A549 (cell line): ENCODE results near the gene MYH14. TPM values are rescaled to one million over a fixed set of nuclear protein-coding genes. Genes with fewer than 3 reads are reported as not detected.

Experiments
- ATAC-seq, 2 experiments: fragments of 200-7000 bp in 1 of 2; fragments of >200 bp in 1 of 2; cut with Nextera tagmentation in 1 of 2; cut with Tn5 transposase in 1 of 2; 3 replicates each; pipeline versions ENCODE4 v1.8.0 to v1.9.1; 2018 to 2020; ENCODE audit warnings: mild to moderate bottlenecking in 1 of 2, moderate library complexity in 1 of 2
- CTCF ChIA-PET: fragments of 300-600 bp; sonication (Branson Sonifier 250); formaldehyde crosslinking; extraction: SDS; loops from one replicate; lab custom pipeline; 2021; ENCODE audit warnings: antibody characterized with exemption, inconsistent platforms; lab: Yijun Ruan, JAX
- POLR2A ChIA-PET: fragments of 350-600 bp; formaldehyde crosslinking; extraction: SDS; loops from one replicate; lab custom pipeline; 2021; ENCODE audit warnings: antibody characterized with exemption, inconsistent platforms; lab: Yijun Ruan, JAX
- DNase-seq, 2 experiments: peaks; one replicate each; pipeline versions ENCODE4 v3.0.0 to v3.0.0-alpha.2; 2011 to 2016; ENCODE audit warnings: low read depth in 1 of 2, low spot score in 1 of 2
- FAIRE-seq: peaks from 2 replicates; lab custom pipeline; 2011; peaks lifted over from hg19 to GRCh38; lab: Jason Lieb, UNC
- H3K27ac ChIP-seq, 2 experiments: fragments of >200 bp; sonication (Bioruptor Twin); formaldehyde crosslinking; 3 replicates each; pipeline ENCODE4 v1.5.1; 2016 to 2017
- H3K4me1 ChIP-seq: fragments of >200 bp; sonication (Bioruptor Twin); formaldehyde crosslinking; 3 replicates; pipeline ENCODE4 v1.6.1; 2016
- H3K4me2 ChIP-seq: fragments of >200 bp; sonication (Bioruptor Twin); formaldehyde crosslinking; 3 replicates; pipeline ENCODE4 v1.6.1; 2016
- H3K4me3 ChIP-seq: fragments of >200 bp; sonication (Bioruptor Twin); formaldehyde crosslinking; 3 replicates; pipeline ENCODE4 v1.5.1; 2016
- H3K9me3 ChIP-seq: fragments of >200 bp; sonication (Bioruptor Twin); formaldehyde crosslinking; 3 replicates; pipeline ENCODE4 v1.6.1; 2016
- BCL3 ChIP-seq: fragments of >200 bp; sonication (Bioruptor Twin); formaldehyde crosslinking; IDR thresholded peaks from 3 replicates; pipeline ENCODE4 v1.6.1; 2016
- CBX2 ChIP-seq: fragments of 200-600 bp; sonication (generic); IDR thresholded peaks from 2 replicates; pipeline ENCODE4 v1.6.1; 2016; ENCODE audit warnings: low read depth, mild to moderate bottlenecking, borderline replicate concordance
- CEBPB ChIP-seq, 2 experiments: fragments of >200 bp in 1 of 2; sonication (Bioruptor Twin) in 1 of 2; formaldehyde crosslinking in 1 of 2; IDR thresholded peaks; 2 replicates each; pipeline ENCODE4 v1.6.1; 2012 to 2016
- CHD4 ChIP-seq: fragments of 200-600 bp; sonication (generic); IDR thresholded peaks from 2 replicates; pipeline ENCODE4 v1.6.1; 2016; ENCODE audit warnings: antibody characterized with exemption, mild to moderate bottlenecking, borderline replicate concordance
- EHMT2 ChIP-seq: fragments of 200-600 bp; sonication (generic); IDR thresholded peaks from 2 replicates; pipeline ENCODE4 v1.6.1; 2016; ENCODE audit warnings: antibody characterized with exemption, low read depth, mild to moderate bottlenecking, moderate library complexity
- FOXS1 ChIP-seq: fragments of 250-450 bp; sonication (Bioruptor Pico); IDR thresholded peaks from 2 replicates; pipeline ENCODE4 v1.5.0; 2020; ENCODE audit warnings: mild to moderate bottlenecking, moderate library complexity
- HEYL ChIP-seq: fragments of 250-450 bp; sonication (Bioruptor Pico); IDR thresholded peaks from 2 replicates; pipeline ENCODE4 v1.8.0; 2021; ENCODE audit warnings: mild to moderate bottlenecking, moderate library complexity
- HOXB13 ChIP-seq: fragments of 250-450 bp; sonication (Bioruptor Pico); IDR thresholded peaks from 2 replicates; pipeline ENCODE4 v1.5.0; 2020; ENCODE audit warnings: low read depth, mild to moderate bottlenecking, moderate library complexity
- HOXB5 ChIP-seq: fragments of 250-450 bp; sonication (Bioruptor Pico); IDR thresholded peaks from 2 replicates; pipeline ENCODE4 v1.5.0; 2020; ENCODE audit warnings: mild to moderate bottlenecking, moderate library complexity
- KDM1A ChIP-seq: fragments of 200-600 bp; sonication (generic); IDR thresholded peaks from 2 replicates; pipeline ENCODE4 v1.6.1; 2016; ENCODE audit warnings: low read depth, mild to moderate bottlenecking
- KDM5A ChIP-seq: fragments of 200-600 bp; sonication (generic); IDR thresholded peaks from 2 replicates; pipeline ENCODE4 v1.6.1; 2016; ENCODE audit warnings: antibody characterized with exemption, mild to moderate bottlenecking
- POLR2A ChIP-seq: IDR thresholded peaks from 2 replicates; pipeline ENCODE4 v1.6.1; 2012; ENCODE audit warnings: mild to moderate bottlenecking, low read length
- POLR2AphosphoS2 ChIP-seq: conservative IDR thresholded peaks from 2 replicates; pipeline ENCODE4 v1.6.1; 2012; ENCODE audit warnings: low read length, improper control_type of control experiment, inconsistent platforms
- RFX5 ChIP-seq: fragments of 450-650 bp; IDR thresholded peaks from 2 replicates; pipeline ENCODE4 v1.7.1; 2014; ENCODE audit warnings: antibody characterized with exemption, mild to moderate bottlenecking, moderate library complexity
- RNF2 ChIP-seq: fragments of 200-600 bp; sonication (generic); IDR thresholded peaks from 2 replicates; pipeline ENCODE4 v1.6.1; 2016; ENCODE audit warnings: low read depth, mild to moderate bottlenecking, antibody characterized with exemption, moderate library complexity, borderline replicate concordance
- SMC3 ChIP-seq: fragments of >200 bp; sonication (Bioruptor Twin); formaldehyde crosslinking; IDR thresholded peaks from 3 replicates; pipeline ENCODE4 v1.6.1; 2018; ENCODE audit warnings: inconsistent platforms
- SREBF2 ChIP-seq: fragments of 450-650 bp; IDR thresholded peaks from 2 replicates; pipeline ENCODE4 v1.6.1; 2014; ENCODE audit warnings: mild to moderate bottlenecking, moderate library complexity
- ZFP36 ChIP-seq: fragments of 450-650 bp; IDR thresholded peaks from 2 replicates; pipeline ENCODE4 v1.6.1; 2014; ENCODE audit warnings: borderline replicate concordance; ENCODE audit not compliant: partially characterized antibody
- ZNF302 ChIP-seq: fragments of 250-450 bp; sonication (Bioruptor Pico); IDR thresholded peaks from 2 replicates; pipeline ENCODE4 v1.9.0; 2021; ENCODE audit warnings: inconsistent platforms, mild to moderate bottlenecking, moderate library complexity
- ZSCAN20 ChIP-seq: fragments of 250-450 bp; sonication (Bioruptor Pico); IDR thresholded peaks from 2 replicates; pipeline ENCODE4 v1.8.0; 2022; ENCODE audit warnings: mild to moderate bottlenecking, moderate library complexity
- WGBS: methylation state at CpG from one replicate; pipeline ENCODE4 v1.1.6; 2017; ENCODE audit errors: missing lambda C conversion rate; 5-methylcytosine and 5-hydroxymethylcytosine counted together
- polyA plus RNA-seq, 4 experiments: library from polyadenylated mRNA; depleted of rRNA in 3 of 4; stranded (reverse); fragments of >200 nt; fragmentation: RNase III in 1 of 4; extraction: RNeasy Plus Mini Kit Qiagen cat#74134 plus additional on column Dnase treatment in 1 of 4; gene quantifications; 2 replicates in 3 of 4; 3 replicates in 1 of 4; pipeline ENCODE4 v1.2.3, GENCODE V29; 2011 to 2017
- TF ChIP-seq, protein P1 (sequence below): fragments of 450-650 bp; IDR thresholded peaks from 2 replicates; pipeline ENCODE4 v1.6.1; 2014; ENCODE audit warnings: antibody characterized with exemption
- TF ChIP-seq, protein P2 (sequence below): fragments of >200 bp; sonication (Bioruptor Twin); formaldehyde crosslinking; IDR thresholded peaks from 3 replicates; pipeline ENCODE4 v1.5.1; 2016

Gene MYH14
- polyA plus RNA-seq, 2 of the 4 experiments (the other 2 are of a cell fraction), result 4.0 to 7.0 TPM

DNA sequence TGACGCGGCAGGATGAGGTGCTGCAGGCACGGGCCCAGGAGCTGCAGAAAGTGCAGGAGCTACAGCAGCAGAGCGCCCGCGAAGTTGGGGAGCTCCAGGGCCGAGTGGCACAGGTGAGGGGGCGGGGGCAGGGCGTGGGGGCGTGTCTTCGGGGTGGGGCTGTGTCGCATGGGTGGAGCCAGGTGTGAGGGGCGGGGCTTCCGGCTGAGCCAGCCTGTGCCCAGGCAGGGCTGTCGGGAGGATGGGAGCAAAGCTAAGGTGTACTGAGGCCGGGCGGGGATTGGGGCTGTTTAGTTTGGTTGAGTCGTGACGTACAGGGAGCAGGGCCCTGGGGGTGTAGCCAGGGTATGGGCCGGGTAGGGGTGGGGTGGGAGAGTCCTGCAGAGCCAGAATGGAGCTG, 63.5 kb downstream of the MYH14 start:
- H3K4me2 ChIP-seq, result no peak overlapping the region
- H3K9me3 ChIP-seq, result no peaks in the 10 kb centered on the region
- ChIA-PET POLR2A (no interaction called here), CTCF (interaction anchor here (1.2 to 3.3 kb wide), 3 partner anchors 8 to 119 kb away, joined by 3 to 13 read pairs (median 6); no protein-coding TSS in a partner anchor)
- FAIRE-seq (no peak), ATAC-seq (peak; percentile 32 to 57; a peak in 4 of 6 replicates), DNase-seq (peak in 1 of 2 experiments; percentile 36)
- H3K27ac ChIP-seq, result no peak overlapping the region
- H3K4me3 ChIP-seq, result no peak overlapping the region
- WGBS, result 68% methylated on average over 12 of the region's 20 CpGs
- TF ChIP-seq CEBPB (IDR thresholded peaks at IDR 0.05) (no peak), HEYL (CRISPR knock-in tag) (no peak), BCL3 (no peak), RFX5 (no peak), SMC3 (no peak), KDM5A (no peak), HOXB5 (CRISPR knock-in tag) (no peak), SREBF2 (no peak)
- no peaks in the 10 kb centered on the region for H3K4me1 ChIP-seq

DNA sequence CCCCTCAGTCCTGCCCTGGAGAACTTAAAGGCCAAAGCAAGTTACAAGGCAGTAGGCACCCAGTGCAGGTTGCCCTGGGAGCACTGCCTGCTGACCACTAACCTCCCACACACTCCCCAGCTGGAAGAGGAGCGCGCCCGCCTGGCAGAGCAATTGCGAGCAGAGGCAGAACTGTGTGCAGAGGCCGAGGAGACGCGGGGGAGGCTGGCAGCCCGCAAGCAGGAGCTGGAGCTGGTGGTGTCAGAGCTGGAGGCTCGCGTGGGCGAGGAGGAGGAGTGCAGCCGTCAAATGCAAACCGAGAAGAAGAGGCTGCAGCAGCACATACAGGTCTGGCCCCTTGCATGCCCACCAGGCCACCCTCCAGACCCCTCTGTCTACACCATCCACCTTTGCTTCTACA, 64.6 kb downstream of the MYH14 start:
- no peak for DNase-seq
- H3K27ac ChIP-seq, result no peak overlapping the region
- H3K9me3 ChIP-seq, result no peaks in the 10 kb centered on the region
- WGBS, result 89% methylated on average over 13 of the region's 13 CpGs
- TF ChIP-seq, protein P1, sequence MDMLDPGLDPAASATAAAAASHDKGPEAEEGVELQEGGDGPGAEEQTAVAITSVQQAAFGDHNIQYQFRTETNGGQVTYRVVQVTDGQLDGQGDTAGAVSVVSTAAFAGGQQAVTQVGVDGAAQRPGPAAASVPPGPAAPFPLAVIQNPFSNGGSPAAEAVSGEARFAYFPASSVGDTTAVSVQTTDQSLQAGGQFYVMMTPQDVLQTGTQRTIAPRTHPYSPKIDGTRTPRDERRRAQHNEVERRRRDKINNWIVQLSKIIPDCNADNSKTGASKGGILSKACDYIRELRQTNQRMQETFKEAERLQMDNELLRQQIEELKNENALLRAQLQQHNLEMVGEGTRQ, result no peak
- TF ChIP-seq ZNF302 (CRISPR knock-in tag) (no peak), HEYL (CRISPR knock-in tag) (no peak), EHMT2 (no peak), FOXS1 (CRISPR knock-in tag) (no peak)
- TF ChIP-seq, protein P2, sequence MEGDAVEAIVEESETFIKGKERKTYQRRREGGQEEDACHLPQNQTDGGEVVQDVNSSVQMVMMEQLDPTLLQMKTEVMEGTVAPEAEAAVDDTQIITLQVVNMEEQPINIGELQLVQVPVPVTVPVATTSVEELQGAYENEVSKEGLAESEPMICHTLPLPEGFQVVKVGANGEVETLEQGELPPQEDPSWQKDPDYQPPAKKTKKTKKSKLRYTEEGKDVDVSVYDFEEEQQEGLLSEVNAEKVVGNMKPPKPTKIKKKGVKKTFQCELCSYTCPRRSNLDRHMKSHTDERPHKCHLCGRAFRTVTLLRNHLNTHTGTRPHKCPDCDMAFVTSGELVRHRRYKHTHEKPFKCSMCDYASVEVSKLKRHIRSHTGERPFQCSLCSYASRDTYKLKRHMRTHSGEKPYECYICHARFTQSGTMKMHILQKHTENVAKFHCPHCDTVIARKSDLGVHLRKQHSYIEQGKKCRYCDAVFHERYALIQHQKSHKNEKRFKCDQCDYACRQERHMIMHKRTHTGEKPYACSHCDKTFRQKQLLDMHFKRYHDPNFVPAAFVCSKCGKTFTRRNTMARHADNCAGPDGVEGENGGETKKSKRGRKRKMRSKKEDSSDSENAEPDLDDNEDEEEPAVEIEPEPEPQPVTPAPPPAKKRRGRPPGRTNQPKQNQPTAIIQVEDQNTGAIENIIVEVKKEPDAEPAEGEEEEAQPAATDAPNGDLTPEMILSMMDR, result no peak
- H3K4me2 ChIP-seq, result no peak overlapping the region
- ChIA-PET POLR2A (no interaction called here), CTCF (interaction anchor here (0.9 to 3.3 kb wide), 6 partner anchors 10 to 121 kb away, joined by 3 to 13 read pairs (median 3); no protein-coding TSS in a partner anchor)
- H3K4me1 ChIP-seq, result no peaks in the 10 kb centered on the region
- no peak for ATAC-seq
- no peak overlapping the region for H3K4me3 ChIP-seq
- FAIRE-seq, result no peak

- ATAC-seq, result no peak
- no peak overlapping the region for H3K4me2 ChIP-seq
- no peaks in the 10 kb centered on the region for H3K9me3 ChIP-seq
- no peak overlapping the region for H3K4me3 ChIP-seq
- no peak overlapping the region for H3K27ac ChIP-seq
- no peaks in the 10 kb centered on the region for H3K4me1 ChIP-seq
- no peak for DNase-seq
- 94% methylated on average over 5 of the region's 5 CpGs for WGBS
- ChIA-PET POLR2A (no interaction called here), CTCF (interaction anchor here (0.9 to 3.3 kb wide), 6 partner anchors 10 to 121 kb away, joined by 3 to 13 read pairs (median 3); no protein-coding TSS in a partner anchor)
- FAIRE-seq, result no peak
- no peak for TF ChIP-seq POLR2A
- TF ChIP-seq SMC3, result no peak
- TF ChIP-seq KDM5A, result no peak
- TF ChIP-seq ZSCAN20 (CRISPR knock-in tag), result no peak
- TF ChIP-seq CBX2, result no peak
- TF ChIP-seq CHD4, result no peak
- no peak for TF ChIP-seq BCL3
- no peak for TF ChIP-seq HOXB5 (CRISPR knock-in tag)
- no peak for TF ChIP-seq RNF2
- no peak for TF ChIP-seq CEBPB (IDR thresholded peaks at IDR 0.05)
- TF ChIP-seq ZFP36, result no peak
- no peak for TF ChIP-seq POLR2AphosphoS2
- TF ChIP-seq HOXB13 (CRISPR knock-in tag), result no peak
- no peak for TF ChIP-seq KDM1A
Measured at GRCh38 chr19:50268501-50268900, 65.1 kb downstream of the MYH14 start.
